22Rv1 (cell line): ENCODE measurements around the gene GPR132.

Source experiments
- H3K27ac ChIP-seq: fragments of 450-650 bp; 2 replicates; pipeline ENCODE4 v1.5.1; 2017
- CTCF ChIP-seq: fragments of 450-650 bp; IDR thresholded peaks from 2 replicates; pipeline ENCODE4 v1.5.1; 2017; ENCODE audit warnings: mild to moderate bottlenecking
- ZFX ChIP-seq: fragments of 450-650 bp; IDR thresholded peaks from 2 replicates; pipeline ENCODE4 v1.6.1; 2017; ENCODE audit warnings: antibody characterized with exemption, borderline replicate concordance

GPR132 gene

DNA sequence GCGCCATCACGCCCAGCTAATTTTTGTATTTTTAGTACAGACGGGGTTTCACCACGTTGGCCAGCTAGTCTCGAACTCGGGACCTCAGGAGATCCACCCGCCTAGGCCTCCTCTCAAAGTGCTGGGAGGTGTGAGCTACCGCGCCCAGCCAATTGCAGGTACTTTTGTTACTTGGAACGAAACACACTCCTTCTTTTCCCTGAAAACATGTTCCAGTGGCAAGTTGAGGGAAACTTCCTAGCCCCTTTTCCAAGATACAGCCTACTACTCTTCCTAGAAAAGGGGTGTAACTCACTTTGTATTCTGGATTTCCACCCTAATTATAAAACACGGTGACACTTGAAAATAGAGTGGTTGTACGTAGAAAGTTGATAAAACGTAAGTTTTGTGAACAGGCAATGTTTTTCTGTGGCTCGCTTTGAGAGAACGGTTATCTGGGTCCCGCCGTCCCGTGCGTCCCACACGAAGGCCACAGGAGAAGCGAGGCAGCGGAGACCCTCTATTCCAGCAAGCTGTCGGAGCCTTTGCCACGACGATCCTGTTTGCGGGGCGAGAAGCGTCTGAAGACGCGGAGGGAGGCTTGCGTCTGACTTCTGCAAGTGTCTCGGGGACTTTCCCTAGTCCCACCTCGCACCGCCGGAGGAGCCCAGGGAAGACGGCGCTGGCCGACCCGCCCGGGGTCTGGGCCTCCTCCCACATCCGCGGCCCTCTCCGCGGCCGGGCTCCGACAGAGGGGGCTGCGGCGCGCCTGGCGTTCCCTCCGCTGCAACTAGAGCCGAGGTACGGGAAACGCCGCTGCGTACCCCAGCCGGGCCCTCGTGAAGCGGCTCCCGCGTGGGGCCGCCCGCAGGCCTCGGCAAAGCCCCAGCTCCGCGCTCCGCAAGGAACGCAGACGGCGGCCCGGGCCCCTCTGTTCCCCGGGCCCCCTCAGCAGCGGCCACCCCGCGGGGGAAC, 45.1 kb downstream of the GPR132 start:
- TF ChIP-seq ZFX (no peak), CTCF (0 out of 2 replicates have a peak, but pooled peaks have one; percentile 13)
- peak overlapping the region; percentile 91 for H3K27ac ChIP-seq

- H3K27ac ChIP-seq, result peak overlapping the region; percentile 91; the same call in 1 of the 2 replicates
- no peak for TF ChIP-seq CTCF
- TF ChIP-seq ZFX, result no peak
These were observed 46.8 kb downstream of the GPR132 start for GRCh38 chr14:105018414-105018813.

DNA sequence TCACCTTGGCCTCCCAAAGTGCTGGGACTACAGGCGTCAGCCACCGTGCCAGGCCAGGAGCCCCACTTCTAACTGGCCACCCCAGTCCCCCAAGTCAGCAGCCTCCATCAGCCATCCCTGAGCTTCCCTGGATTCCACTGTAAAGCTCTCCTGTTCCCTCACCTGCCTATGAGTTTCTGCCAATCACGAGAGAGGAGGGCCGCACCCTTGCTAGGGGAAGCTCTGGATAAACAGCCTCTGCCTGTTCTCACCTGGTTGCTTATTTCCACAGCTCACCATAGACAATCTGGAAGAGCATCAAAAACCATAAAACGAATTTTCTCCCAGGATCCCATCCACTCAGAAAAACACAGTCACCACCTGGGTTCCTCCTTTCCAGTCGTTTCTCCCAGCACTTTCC, 49.3 kb downstream of the GPR132 start:
- TF ChIP-seq ZFX (no peak), CTCF (no peak)
- peak overlapping the region; percentile 40; the same call in 1 of the 2 replicates for H3K27ac ChIP-seq

DNA sequence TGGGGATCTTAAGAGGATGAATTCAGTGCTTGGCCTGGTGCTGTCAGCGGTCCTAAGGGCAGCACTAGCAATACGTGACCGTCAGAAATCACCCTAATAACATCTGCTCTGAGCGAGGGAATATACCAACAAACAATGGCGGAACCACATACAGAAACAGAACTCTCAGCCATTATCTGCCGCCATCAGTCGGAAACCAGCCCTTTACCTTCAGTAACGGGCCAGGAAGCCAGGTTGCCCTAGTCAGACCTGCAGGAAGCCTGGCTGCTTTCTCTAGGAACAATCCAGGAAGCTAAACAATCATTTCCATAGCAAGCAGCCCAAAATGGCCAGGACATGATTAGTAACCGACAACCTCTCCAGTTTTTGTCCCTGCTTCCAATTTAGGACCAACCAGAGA, 50.0 kb downstream of the GPR132 start:
- TF ChIP-seq CTCF, result no peak
- TF ChIP-seq ZFX, result no peak
- H3K27ac ChIP-seq, result no peak overlapping the region

DNA sequence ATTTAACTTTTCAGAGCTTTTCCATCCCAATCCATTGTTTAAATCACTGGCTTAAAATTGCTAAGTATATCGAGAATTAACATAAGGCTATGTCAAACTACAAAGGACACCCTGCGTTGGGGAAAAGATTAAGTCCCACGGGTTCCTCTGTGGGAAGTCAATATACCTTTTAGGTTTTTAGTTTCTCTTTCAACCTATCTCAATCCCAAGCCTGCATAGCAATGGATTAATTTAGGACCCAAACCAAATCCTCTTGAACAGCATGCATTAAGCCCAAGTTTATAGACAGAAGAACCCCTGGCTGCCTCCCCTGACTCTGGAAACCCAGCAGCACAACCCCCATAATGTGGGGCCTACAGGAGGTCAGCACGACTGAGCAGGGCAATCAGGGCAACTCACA, 50.6 kb downstream of the GPR132 start:
- no peak for TF ChIP-seq CTCF
- TF ChIP-seq ZFX, result no peak
- H3K27ac ChIP-seq, result 0 out of 2 replicates have a peak overlapping the region, but pooled peaks have one; percentile 2

GRCh38 chr14:105014032-105014431, 51.2 kb downstream of the GPR132 start:
- TF ChIP-seq ZFX, result no peak
- TF ChIP-seq CTCF, result no peak
- 0 out of 2 replicates have a peak overlapping the region, but pooled peaks have one; percentile 2 for H3K27ac ChIP-seq

DNA sequence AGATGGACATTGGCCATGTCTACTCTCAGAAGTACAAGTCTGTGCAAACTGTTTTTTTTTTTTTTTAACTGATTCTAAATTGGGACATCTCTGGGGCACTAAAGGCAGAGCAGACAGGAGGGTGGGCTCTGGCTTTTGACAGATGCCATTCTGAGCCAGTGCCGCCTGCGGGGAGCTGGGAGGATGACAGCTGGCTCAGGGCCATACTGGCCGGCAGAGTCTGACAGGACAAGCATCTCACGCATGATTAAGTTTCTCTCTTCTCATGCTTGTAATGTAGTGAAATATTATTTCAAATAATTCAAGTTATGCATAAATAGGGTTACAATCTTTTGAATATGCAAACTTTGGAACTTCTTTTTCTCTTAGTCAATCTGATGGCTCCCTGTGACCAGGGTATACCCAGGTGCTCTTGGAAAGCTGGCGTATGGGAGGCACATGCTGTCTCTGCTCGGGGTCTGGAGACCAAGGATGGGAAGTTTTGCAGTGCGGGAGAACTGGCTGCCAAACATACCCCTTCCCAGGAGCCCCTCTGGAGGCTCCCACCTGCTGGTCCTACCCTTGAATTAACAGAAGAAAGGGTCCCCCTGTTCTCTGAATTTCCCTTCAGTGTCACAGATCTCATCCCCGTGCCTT, 52.0 kb downstream of the GPR132 start:
- 0 out of 2 replicates have a peak overlapping the region, but pooled peaks have one; percentile 2 for H3K27ac ChIP-seq
- TF ChIP-seq CTCF, result no peak
- no peak for TF ChIP-seq ZFX
